T follicular helper cell (primary cell): ENCODE measurements around the gene SOCS2.
"Not testable (repeated sequence)": the region's sequence is repeated elsewhere in the genome, so short reads cannot be mapped to it uniquely, and the experiment has no call there.

Experiments used
- DNase-seq: peaks from one replicate; pipeline ENCODE4 v3.0.0-alpha.2; 2020; ENCODE audit warnings: low read depth

The SOCS2 gene

DNA sequence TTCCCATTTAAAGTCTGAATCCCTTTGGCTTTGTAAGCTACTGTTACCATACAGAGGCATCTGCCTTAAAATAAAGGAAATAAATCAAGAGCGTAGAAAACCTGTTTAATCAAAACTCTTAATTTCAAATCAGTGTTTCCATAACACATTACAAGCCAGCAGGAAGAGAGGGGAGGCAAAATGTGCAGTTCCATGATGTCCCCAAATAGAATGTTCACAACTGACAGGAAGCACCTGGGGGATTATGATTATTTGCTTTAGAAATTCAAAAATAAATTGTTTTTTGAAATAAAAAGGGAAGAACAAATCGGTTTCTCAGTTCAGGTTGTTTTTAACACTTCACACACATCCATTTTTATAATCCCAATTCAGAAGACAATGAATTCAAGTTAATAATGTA, 21.4 kb downstream of the SOCS2 start:
- no peak for DNase-seq

DNA sequence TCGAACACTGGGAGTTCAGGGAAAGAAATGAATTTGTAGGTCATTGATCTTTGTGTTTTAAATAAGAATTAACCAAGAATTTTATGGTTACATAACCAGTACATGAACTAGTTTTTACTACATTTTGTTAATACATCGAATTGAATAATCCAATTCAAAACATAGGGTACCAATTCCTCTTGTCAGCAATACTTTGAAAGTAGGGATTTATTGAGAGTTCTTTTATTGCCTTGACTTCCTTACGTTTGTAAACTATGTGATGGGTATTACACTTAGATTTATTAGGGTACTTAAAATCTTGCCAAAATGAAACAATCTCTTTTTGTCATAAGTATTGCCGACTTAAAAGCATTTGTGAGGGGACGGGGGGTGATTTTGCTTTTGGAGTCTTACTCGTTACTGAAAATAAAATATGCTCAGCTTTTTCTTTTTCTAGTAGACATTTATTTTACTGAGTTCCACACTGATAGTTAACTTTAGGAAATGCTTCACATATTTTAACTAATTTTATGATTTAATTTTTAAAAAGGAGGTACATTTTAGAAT, 22.4 kb downstream of the SOCS2 start:
- no peak for DNase-seq

DNA sequence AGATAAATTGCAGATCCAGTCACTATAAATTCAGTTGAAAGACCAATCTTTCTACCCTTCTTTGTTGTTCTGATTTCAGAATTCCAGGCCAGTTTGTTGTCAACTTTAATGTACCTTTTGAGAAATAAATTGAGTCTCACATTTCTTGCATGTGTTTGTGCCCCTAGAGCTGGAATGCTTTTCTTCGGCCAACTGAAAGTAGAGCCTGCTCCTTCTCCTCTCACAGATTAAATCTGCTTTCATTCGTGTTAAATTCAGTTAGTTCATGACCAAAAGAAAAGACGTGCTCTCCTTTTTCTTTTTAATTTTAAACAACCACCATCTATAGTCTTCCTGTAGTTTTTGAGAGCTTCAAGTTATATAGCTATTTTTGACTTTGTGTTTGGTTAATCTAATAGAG, 22.9 kb downstream of the SOCS2 start:
- DNase-seq: no peak

DNA sequence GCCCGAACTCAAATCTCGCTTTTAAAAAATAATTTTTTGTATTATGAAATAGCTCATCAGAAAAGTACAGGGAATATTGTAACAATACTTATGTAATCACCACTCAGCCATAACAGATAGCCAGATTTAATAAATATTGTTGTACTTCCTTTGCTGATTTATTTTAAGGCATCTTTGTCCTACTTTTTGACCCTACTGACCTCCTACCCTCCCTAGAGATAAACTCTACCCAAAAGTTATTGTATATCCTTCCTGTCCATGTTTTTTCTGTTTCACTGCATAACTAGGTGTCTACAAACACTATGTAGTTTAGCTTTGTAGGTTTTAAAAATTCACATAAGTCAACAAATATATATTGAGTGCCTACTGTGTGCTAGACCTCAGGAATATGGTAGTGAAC, 25.1 kb downstream of the SOCS2 start:
- no peak for DNase-seq

DNA sequence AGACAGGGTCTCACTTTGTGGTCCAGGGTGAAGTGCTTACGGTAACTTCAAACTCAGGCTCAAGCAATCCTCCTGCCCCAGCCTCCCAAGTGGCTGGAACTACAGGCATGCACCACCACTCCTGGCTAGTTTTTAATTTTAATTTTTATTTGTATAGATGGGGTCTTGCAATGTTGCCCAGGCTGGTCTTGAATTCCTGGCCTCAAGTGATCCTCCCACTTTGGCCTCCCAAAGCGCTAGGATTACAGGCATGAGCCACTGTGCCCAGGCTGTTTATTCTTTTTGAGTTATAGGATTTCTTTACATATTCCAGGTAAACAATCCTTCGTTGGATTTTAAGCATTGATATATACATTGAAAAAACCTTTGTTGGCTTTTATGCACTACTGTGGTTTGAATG, 26.7 kb downstream of the SOCS2 start:
- DNase-seq: no peak

DNA sequence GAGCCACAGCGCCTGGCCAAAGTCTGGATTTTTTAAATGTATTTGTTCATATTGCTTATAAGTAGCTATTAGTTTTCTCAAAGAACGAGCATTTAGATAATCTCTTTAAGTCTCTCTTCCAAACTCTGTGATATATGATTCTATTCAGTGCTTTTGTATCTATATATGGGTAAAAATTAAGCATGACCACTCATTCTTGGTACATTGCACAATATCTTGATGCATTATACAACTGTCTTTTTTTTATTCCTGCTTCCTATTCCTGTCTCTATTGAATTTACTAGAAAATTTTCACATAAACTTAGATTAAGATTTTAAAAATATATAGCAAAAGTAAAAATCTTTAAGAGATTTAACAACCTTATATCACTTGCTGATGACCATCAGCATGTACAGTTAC, 29.1 kb downstream of the SOCS2 start:
- no peak for DNase-seq

DNA sequence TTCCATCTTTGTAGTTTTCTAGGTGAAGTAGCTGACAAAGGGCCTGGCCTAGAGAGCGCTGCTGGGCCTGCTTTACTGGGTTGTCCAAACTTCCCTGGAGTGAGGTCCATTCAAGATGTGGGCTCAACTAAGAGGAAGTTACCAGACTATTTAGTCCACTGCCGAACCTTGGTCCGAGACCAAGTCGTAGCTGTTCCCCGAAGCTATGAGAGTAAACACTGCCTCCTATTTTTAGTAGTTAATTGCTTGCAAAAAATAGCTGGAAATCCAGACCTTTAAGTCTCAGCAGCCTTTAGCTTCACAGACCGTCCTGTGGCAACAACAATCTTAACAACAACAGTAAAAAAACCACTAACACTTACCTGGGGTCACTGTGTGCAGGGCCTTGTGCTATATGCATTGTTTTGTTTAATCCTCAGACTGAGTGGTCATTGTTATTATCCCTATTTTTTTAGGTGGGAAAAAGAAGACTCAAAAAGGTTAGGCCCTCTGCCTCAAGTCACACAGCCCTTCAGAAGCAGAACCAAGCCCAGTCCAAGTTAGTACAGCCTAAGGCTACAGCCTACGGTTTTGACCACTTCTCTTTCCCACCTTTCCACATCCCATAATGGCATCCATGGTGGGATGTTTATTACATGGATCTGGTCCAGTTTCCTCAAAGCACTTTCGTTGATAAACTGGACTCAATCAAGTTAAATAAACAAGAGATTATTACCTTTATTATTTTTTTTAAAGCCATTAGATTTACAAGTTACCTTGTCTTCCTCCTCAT, 30.6 kb downstream of the SOCS2 start:
- DNase-seq: no peak

DNA sequence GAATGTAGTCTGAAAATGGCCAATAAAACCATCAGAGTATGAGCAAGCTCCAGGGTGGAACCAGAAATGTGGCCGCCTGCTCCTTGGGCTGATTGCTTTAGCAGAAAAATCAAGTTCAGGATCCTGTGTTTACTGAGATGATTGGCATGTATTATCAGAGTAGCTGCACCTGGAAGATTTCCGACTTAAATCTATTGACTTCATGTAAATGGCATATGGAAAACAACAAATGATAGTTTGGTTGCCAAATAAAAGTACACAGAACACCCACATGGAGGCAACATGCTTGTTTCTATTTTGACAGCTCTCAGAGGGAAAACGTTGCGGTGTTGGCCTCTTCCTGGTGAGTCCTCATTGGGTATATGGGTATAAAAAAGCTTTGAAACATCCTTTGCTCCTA, 31.3 kb downstream of the SOCS2 start:
- no peak for DNase-seq

DNA sequence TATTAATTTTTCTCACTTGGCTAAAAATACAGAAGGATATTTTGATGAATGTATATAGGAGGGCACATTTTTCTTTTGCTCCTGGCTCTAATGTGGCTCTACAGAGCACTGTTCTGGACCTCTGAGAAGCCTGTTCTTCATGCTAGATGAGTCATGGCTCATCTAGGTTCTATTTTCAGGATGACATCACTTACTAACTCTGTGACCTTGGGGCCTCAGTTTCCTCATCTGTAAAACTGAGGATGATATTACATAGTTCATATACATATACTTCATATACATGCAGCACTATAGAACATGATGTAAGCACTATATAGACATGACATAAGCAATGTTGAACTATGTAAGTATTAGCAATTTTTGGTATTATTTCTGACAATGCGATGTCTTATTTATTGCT, 35.8 kb downstream of the SOCS2 start:
- no peak for DNase-seq

DNA sequence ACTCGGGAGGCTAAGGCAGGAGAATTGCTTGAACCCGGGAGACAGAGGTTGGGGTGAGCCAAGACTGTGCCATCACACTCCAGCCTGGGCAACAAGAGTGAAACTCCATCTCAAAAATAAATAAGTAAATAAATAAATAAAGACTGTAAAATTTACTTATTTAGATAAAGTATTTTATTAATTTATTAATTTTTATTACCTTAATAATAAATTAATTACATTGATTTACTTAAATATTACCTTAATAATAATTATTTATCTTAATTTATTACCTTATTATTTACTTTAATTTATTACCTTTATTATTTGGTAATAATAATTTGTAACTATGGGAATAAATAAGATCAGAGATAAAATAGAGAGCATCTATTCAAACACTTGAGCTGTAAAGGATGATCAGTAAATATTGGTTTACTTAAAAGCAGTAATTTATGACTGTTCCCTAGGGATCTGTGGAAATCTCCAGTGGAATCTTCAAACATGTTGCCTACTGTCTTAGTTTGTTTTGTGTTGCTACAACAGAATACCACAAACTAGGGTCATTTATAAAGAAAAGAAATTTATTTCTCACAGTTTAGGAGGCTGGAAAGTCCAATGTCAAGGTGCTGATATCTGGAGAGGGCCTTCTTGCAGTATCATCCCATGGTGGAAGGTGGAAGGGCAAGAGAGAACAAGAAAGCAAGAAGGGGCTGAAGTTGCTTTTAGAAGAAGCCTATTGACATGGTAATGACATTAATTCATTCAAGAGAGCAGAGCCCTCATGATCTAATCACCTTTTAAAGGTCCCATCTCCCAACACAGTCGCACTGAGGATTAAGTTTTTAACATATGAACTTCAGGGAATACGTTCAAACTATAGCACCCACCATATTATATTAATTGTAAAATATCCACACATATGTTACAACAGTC, 37.1 kb downstream of the SOCS2 start:
- DNase-seq: no peak

DNA sequence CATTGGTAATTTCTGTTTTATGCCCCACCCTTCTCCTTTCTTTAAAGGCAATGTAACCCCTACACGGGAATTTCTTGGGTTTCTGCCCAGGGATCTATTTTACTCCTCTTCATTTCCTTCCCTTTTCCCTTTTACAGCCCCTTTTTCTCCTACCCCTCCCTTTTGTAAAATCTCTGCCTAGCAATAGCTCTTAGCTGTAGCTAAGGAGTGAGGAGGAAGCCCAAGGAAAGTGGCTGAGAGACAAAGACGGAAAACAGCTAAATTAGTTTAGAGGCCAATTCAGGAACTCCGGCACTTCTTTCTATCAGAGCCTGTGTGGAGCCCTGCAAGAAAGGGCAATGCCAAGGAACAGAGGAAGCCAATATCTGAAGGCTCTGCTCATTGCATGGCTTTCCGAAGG, 40.3 kb downstream of the SOCS2 start:
- no peak for DNase-seq

DNA sequence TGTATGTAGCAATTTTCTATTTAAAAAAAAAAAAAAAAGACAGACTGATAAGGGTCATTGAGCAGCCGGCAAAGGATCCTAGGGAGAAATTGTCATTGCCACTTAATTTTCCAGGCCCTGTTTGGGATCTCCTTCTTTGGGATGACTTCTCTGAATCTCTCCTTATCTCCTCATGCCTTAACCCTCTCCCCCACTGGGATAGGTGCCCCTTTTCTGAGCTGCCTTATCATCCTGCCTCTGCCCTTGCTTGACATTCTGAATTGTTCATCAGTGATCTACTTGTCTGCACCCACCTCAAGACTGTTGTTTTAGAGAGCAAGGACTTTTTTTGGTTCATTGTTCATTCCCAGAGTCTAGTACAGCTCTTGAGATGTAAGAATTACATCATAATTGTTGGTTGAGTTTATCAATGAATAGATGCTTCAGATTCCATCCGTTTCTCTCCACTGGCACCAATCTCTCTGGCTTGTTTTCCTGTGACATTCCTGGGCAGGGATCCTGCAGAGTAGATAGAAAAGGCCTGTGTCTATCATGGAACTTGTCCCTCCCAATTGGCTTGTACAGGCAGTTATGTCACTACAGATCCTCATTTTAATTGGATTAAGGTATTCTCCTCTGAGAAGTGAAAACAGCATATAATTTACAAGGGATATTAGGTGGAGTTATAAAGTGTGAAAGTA, 42.6 kb downstream of the SOCS2 start:
- no peak for DNase-seq

DNA sequence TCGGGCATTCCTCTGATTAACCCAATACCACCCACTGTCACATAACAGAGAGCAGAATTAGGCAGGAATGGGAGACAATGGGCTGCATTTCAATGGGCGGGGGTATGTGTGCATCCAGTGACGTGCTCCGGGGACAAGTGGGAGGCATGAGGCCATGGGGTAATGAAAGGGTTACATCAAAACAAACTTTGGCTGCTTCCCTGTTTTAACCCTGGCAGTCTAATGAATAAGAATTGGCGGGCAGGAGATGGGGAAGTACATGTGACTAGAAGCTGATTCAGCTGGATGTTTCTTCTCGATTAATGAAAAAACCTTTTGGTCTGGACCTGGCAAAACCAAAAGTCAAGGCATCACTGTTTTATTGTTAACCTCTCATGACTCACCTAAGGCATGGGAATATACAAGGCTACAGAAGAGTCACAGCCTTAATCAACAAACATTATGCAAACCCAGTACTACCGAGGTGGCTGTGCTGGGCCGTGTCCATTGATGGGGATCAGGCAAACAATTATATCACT, 44.2 kb downstream of the SOCS2 start:
- no peak for DNase-seq

DNA sequence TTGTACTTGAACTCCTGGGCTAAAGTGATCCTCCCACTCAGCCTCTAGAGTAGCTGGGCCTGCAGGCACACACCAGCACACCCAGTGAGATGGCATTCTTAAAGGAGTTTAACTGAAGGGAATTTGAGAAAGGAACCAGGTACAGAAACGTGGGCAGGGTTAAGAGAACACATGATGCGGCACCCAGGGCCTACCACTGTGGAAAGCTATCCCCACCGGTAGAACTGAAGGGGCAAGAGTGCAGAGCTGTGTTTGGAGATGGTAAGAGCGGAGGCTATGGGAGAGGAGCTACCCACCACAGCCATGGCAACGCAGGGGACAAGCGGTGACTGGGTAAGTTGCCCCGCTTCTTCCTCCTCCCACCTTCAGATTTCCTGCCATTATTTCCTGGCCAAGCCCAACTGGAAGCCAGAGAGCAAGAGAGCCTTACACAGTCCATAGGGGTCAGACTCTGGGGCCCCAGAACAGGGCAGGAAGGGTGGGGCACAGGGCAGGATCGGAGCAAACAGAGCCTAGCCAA, 46.5 kb downstream of the SOCS2 start:
- DNase-seq: no peak

DNA sequence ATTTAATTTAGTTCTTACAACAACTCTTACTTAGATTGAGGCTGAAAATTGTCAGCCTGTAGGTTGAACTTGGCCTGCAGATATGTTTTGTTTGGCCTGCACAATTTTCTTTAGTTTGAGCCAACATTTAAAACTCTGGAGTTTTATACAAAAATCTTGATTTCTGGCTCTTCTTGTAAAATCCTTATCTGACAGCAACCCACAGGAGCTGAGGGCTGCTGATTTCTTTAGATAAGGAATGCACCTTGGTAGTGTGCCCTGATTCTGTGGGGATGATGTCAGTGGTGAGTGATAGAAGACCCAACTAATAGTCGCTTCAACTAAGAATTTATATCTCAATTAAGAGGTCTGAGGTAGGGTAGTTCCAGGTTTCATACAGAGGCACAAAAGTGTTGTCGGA, 49.5 kb downstream of the SOCS2 start:
- no peak for DNase-seq

DNA sequence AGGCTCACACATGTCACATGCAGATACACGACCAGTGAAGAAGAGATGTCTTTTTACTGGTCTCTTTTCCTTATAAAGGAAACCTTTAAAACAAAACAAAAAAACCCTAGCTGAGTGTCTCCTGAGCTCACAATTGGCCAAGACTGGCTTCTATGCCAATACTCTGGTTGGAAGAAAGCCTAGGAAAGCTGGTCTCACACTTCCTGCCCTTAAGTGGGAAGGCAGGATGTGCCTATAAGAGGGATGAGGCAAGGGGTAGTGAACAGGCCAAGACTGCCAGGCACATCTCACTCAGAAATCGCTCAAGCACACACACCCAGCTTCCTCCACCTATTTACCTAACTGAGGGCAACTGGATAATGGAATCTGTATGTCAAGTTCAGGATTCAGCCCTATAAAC, 50.0 kb downstream of the SOCS2 start:
- DNase-seq: no peak

DNA sequence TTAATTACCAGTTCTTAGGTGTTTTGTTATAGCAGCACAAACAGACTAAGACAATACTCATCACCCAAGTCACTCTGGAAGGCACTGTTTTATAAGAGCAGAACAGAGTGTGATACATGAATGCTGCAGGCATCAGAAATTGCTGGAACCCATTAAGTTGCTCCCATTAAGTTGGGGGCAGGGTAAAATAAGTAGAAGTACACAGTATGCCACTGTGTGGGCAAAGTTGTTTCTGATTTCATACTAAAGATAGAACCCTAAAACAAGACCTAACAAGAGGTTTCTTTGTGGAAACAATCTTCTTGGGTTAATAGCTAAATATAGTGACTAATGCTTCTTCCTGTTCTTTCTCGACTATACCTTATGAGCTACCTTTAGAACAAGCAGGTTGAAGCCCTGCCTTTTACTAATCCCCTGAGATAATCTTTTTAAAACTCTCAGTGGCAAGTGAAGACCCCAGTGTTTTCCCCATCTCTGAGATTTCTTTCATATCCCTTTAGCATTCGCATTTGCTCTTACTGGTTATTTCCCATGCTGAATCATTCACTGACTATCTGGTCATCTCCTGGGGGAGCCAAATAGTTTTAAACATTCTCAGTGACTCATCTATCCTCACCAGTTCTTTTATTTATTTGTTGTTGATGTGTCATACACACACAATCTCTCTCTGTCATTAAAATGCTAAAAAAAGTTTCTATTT, 52.3 kb downstream of the SOCS2 start:
- no peak for DNase-seq

DNA sequence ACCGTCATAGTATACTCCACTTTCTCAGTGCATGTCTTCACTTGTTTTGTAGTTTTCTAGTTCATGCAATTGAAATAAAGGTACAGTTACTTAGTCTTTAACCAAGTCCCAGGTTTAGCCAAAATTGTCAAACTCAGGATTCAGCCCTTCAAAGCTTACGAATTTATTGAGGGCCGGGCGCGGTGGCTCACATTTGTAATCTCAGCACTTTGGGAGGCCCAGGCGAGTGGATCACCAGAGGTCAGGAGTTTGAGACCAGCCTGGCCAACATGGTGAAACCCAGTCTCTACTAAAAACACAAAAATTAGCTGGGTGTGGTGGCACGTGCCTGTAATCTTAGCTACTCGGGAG, 52.8 kb downstream of the SOCS2 start:
- not testable (repeated sequence) for DNase-seq

DNA sequence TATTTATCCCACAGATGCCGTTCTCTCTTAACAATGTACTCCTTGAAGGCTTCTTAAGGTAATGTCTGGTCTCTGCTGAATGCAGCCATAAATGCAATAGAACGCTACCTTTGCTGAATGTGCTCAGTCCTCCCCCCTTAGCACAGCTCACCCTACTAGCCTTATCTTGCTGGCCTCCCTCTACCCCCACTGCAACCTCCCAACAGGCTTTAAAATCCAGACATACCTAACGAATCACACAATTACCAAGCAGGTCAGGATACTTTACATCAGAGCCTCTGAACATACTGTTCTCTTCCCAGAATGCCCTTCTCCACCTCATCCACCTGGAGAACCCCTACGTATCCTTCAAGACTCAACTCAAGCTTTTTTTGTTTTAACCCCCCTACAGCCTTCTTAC, 53.7 kb downstream of the SOCS2 start:
- no peak for DNase-seq
